CD14-positive monocyte (primary cell): ENCODE results near the gene TYRP1. TPM values are rescaled to one million over a fixed set of nuclear protein-coding genes. Genes with fewer than 3 reads are reported as not detected.

Experiments
- DNase-seq, 3 donors: peaks; one replicate each; pipeline ENCODE4 v3.0.0-alpha.2; 2011 to 2022
- H2AFZ ChIP-seq: 2 replicates; pipeline ENCODE4 v1.6.0; 2012; ENCODE audit warnings: mild to moderate bottlenecking, low read depth, low read length, inconsistent platforms; ENCODE audit not compliant: insufficient read depth, poor library complexity, severe bottlenecking
- H3K27ac ChIP-seq, 2 donors: 1 replicate in 1 of 2; 2 replicates in 1 of 2; pipeline ENCODE4 v1.5.1; 2012 to 2013; ENCODE audit warnings: low read length in 2 of 2, control low read depth in 1 of 2, inconsistent platforms in 1 of 2, low read depth in 1 of 2, mild to moderate bottlenecking in 1 of 2
- H3K27me3 ChIP-seq, 2 donors: one replicate each; pipeline versions ENCODE4 v1.6.0 to v1.6.1; 2011 to 2013; ENCODE audit warnings: low read length in 2 of 2; ENCODE audit not compliant: control insufficient read depth in 2 of 2, insufficient read depth in 2 of 2
- H3K36me3 ChIP-seq, 2 donors: replicated peaks in 1 of 2; 1 replicate in 1 of 2; 2 replicates in 1 of 2; pipeline versions ENCODE4 v1.5.1 to v1.6.1; 2012 to 2013; ENCODE audit warnings: low read length in 2 of 2, control low read depth in 1 of 2, inconsistent platforms in 1 of 2, mild to moderate bottlenecking in 1 of 2; ENCODE audit not compliant: insufficient read depth in 2 of 2, control insufficient read depth in 1 of 2
- H3K4me1 ChIP-seq, 2 donors: 1 replicate in 1 of 2; 2 replicates in 1 of 2; pipeline versions ENCODE4 v1.5.1 to v1.6.1; 2012 to 2013; ENCODE audit warnings: low read length in 2 of 2, control low read depth in 1 of 2, inconsistent platforms in 1 of 2, mild to moderate bottlenecking in 1 of 2, moderate library complexity in 1 of 2; ENCODE audit not compliant: insufficient read depth in 2 of 2, control insufficient read depth in 1 of 2
- H3K4me2 ChIP-seq: replicated peaks from 2 replicates; pipeline ENCODE3; 2012; ENCODE audit warnings: low read length, moderate library complexity, mild to moderate bottlenecking; ENCODE audit not compliant: poor library complexity, severe bottlenecking; ENCODE audit errors: extremely low read depth
- H3K4me3 ChIP-seq, 3 experiments: fragments of 200-600 bp in 1 of 3; sonication (generic) in 1 of 3; replicated peaks in 1 of 3; 1 replicate in 2 of 3; 2 replicates in 1 of 3; pipeline ENCODE4 v1.5.1; 2011 to 2013; ENCODE audit warnings: low read length in 3 of 3, mild to moderate bottlenecking in 3 of 3, control low read depth in 2 of 3, low read depth in 2 of 3, inconsistent platforms in 1 of 3, moderate library complexity in 1 of 3
- H3K79me2 ChIP-seq: 2 replicates; pipeline ENCODE4 v1.6.0; 2012; ENCODE audit warnings: mild to moderate bottlenecking, control low read depth, inconsistent platforms, low read length, moderate library complexity; ENCODE audit not compliant: insufficient read depth
- H3K9ac ChIP-seq: 2 replicates; pipeline ENCODE4 v1.6.0; 2017; ENCODE audit warnings: low read length, mild to moderate bottlenecking; ENCODE audit not compliant: insufficient read depth, poor library complexity, severe bottlenecking
- H3K9me3 ChIP-seq, 2 donors: replicated peaks in 1 of 2; 1 replicate in 1 of 2; 2 replicates in 1 of 2; pipeline versions ENCODE4 v1.5.1 to v1.6.1; 2012 to 2013; ENCODE audit warnings: low read length in 2 of 2, control low read depth in 1 of 2; ENCODE audit not compliant: control insufficient read depth in 1 of 2, insufficient read depth in 1 of 2
- H4K20me1 ChIP-seq: 2 replicates; pipeline ENCODE4 v1.6.0; 2012; ENCODE audit warnings: mild to moderate bottlenecking, low read length, control low read depth, moderate library complexity; ENCODE audit not compliant: insufficient read depth
- H3K27ac Mint-ChIP-seq, 7 donors: one replicate each; pipeline ENCODE4 v1.8.0; 2020; ENCODE audit warnings: mild to moderate bottlenecking in 7 of 7, mixed read lengths in 7 of 7, moderate library complexity in 6 of 7, inconsistent platforms in 2 of 7
- H3K27me3 Mint-ChIP-seq, 3 donors: one replicate each; pipeline ENCODE4 v1.8.0; 2021 to 2022; ENCODE audit warnings: low read depth in 3 of 3, mild to moderate bottlenecking in 3 of 3, mixed read lengths in 3 of 3, moderate library complexity in 3 of 3, inconsistent platforms in 1 of 3
- H3K36me3 Mint-ChIP-seq, 2 donors: one replicate each; pipeline ENCODE4 v1.8.0; 2020; ENCODE audit warnings: mixed read lengths in 2 of 2, inconsistent platforms in 1 of 2, mild to moderate bottlenecking in 1 of 2
- H3K4me1 Mint-ChIP-seq: one replicate; pipeline ENCODE4 v1.8.0; 2020; ENCODE audit warnings: mild to moderate bottlenecking, mixed read lengths
- H3K4me3 Mint-ChIP-seq, 2 donors: one replicate each; pipeline ENCODE4 v1.8.0; 2020; ENCODE audit warnings: mild to moderate bottlenecking in 2 of 2, mixed read lengths in 2 of 2, moderate library complexity in 1 of 2
- H3K9me3 Mint-ChIP-seq, 7 donors: one replicate each; pipeline ENCODE4 v1.8.0; 2020 to 2022; ENCODE audit warnings: mixed read lengths in 7 of 7, mild to moderate bottlenecking in 6 of 7, moderate library complexity in 6 of 7, inconsistent platforms in 2 of 7
- CTCF ChIP-seq: fragments of 200-600 bp; IDR thresholded peaks from one replicate; pipeline ENCODE4 v1.8.0; 2022; ENCODE audit warnings: antibody characterized with exemption, mild to moderate bottlenecking
- WGBS: methylation state at CpG from one replicate; pipeline ENCODE4 v1.1.5; 2013; ENCODE audit warnings: missing lambda C conversion rate; ENCODE audit not compliant: insufficient coverage; 5-methylcytosine and 5-hydroxymethylcytosine counted together
- intact Hi-C, 2 donors: fragments of 100-400 bp; cut with micrococcal nuclease; formaldehyde crosslinking; loops; one replicate each; pipeline versions ENCODE4 v1.15.0 to v1.15.1; 2023
- polyA plus RNA-seq, 3 donors: library from polyadenylated mRNA; depleted of rRNA in 1 of 3; unstranded in 2 of 3; stranded (reverse) in 1 of 3; fragments of 300-500 nt in 2 of 3; fragments of >200 nt in 1 of 3; fragmentation: Illumina TruSeq in 2 of 3; gene quantifications; 1 replicate in 2 of 3; 2 replicates in 1 of 3; pipeline ENCODE4 v1.2.3, GENCODE V29; 2012 to 2021

The TYRP1 gene
- polyA plus RNA-seq, 3 donors: not detected

GRCh38 chr9:12701126-12701525 is 7.9 kb downstream of the TYRP1 start:
- Mint-ChIP-seq H3K36me3 (no peaks in the 10 kb centered on the region), H3K4me1 (peaks cover 20% of the 10 kb centered on the region), H3K27ac (no peak overlapping the region), H3K9me3 (no peaks in the 10 kb centered on the region), H3K4me3 (no peak overlapping the region), H3K27me3 (peaks cover 0 to 3% (median 1%) of the 10 kb centered on the region in 3 donors)
- Histone ChIP-seq H3K9ac (no peak overlapping the region), H3K36me3 (no peaks in the 10 kb centered on the region), H2AFZ (no peak overlapping the region), H3K4me2 (no peak overlapping the region), H3K27ac (no peak overlapping the region), H3K27me3 (no peaks in the 10 kb centered on the region), H3K4me1 (peaks cover 8 to 12% of the 10 kb centered on the region in 2 donors), H3K79me2 (no peaks in the 10 kb centered on the region), H3K9me3 (no peaks in the 10 kb centered on the region), H4K20me1 (no peaks in the 10 kb centered on the region), H3K4me3 (no peak overlapping the region)
- intact Hi-C loops: no loop called here
- no peak for TF ChIP-seq CTCF
- DNase-seq: no peak

- Histone ChIP-seq H3K27ac (no peak overlapping the region), H4K20me1 (no peaks in the 10 kb centered on the region), H3K4me1 (peaks cover 8 to 12% of the 10 kb centered on the region in 2 donors), H3K4me3 (no peak overlapping the region), H3K9ac (no peak overlapping the region), H3K79me2 (no peaks in the 10 kb centered on the region), H2AFZ (no peak overlapping the region), H3K27me3 (no peaks in the 10 kb centered on the region), H3K36me3 (no peaks in the 10 kb centered on the region), H3K9me3 (no peaks in the 10 kb centered on the region), H3K4me2 (no peak overlapping the region)
- Mint-ChIP-seq H3K4me1 (peaks cover 17% of the 10 kb centered on the region), H3K4me3 (no peak overlapping the region), H3K9me3 (no peaks in the 10 kb centered on the region), H3K27me3 (peaks cover 0 to 3% (median 1%) of the 10 kb centered on the region in 3 donors), H3K27ac (no peak overlapping the region), H3K36me3 (no peaks in the 10 kb centered on the region)
- intact Hi-C loops: no loop called here
- WGBS: 40% methylated on average over 1 of the region's 6 CpGs
- TF ChIP-seq CTCF: no peak
- DNase-seq: no peak
These were observed 9.1 kb downstream of the TYRP1 start for GRCh38 chr9:12702160-12702758.
